ENCODE measurements around the gene BLZF1.

BLZF1 gene

GRCh38 chr1:169345511-169345910 lies 22.5 kb upstream of the BLZF1 start:
- H3K36me3 ChIP-seq (ENCODE audit: control insufficient read depth, low read length), result no peaks in the 10 kb centered on the region
- no peak overlapping the region for H3K4me3 ChIP-seq (ENCODE audit: low read length)
- no peaks in the 10 kb centered on the region for H4K20me1 ChIP-seq (ENCODE audit: control insufficient read depth, insufficient read depth, low read depth, low read length)
- no peak overlapping the region for H3K4me2 ChIP-seq (ENCODE audit: low read length)
- no peaks in the 10 kb centered on the region for H3K27me3 ChIP-seq (ENCODE audit: control insufficient read depth, low read length)
- no peaks in the 10 kb centered on the region for H3K4me1 ChIP-seq (ENCODE audit: control insufficient read depth, low read length)
- H3K9me3 ChIP-seq (ENCODE audit: control insufficient read depth, insufficient read depth, low read length), result no peaks in the 10 kb centered on the region; the same call in 1 of the 2 replicates
- no peak overlapping the region for H3K27ac ChIP-seq (ENCODE audit: low read depth, low read length)
- H3K9me2 ChIP-seq (replicated peaks; ENCODE audit: control insufficient read depth, low read length), result no peaks in the 10 kb centered on the region
- no peaks in the 10 kb centered on the region for H3F3A ChIP-seq (ENCODE audit: control insufficient read depth, insufficient read depth)
- TF ChIP-seq, protein P1, sequence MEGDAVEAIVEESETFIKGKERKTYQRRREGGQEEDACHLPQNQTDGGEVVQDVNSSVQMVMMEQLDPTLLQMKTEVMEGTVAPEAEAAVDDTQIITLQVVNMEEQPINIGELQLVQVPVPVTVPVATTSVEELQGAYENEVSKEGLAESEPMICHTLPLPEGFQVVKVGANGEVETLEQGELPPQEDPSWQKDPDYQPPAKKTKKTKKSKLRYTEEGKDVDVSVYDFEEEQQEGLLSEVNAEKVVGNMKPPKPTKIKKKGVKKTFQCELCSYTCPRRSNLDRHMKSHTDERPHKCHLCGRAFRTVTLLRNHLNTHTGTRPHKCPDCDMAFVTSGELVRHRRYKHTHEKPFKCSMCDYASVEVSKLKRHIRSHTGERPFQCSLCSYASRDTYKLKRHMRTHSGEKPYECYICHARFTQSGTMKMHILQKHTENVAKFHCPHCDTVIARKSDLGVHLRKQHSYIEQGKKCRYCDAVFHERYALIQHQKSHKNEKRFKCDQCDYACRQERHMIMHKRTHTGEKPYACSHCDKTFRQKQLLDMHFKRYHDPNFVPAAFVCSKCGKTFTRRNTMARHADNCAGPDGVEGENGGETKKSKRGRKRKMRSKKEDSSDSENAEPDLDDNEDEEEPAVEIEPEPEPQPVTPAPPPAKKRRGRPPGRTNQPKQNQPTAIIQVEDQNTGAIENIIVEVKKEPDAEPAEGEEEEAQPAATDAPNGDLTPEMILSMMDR (IDR thresholded peaks at IDR 0.05; ENCODE audit: low read depth, low read length, poor library complexity, severe bottlenecking), result no peak
- TF ChIP-seq EZH2phosphoT487 (IDR thresholded peaks at IDR 0.05; ENCODE audit: borderline replicate concordance, low read length), result no peak
- no peaks in the 10 kb centered on the region for H3K79me2 ChIP-seq (ENCODE audit: control insufficient read depth, low read length)

GRCh38 chr1:169346036-169346589 lies 21.9 kb upstream of the BLZF1 start:
- Histone ChIP-seq H3K27ac (ENCODE audit: low read depth, low read length) (no peak overlapping the region), H3K79me2 (ENCODE audit: control insufficient read depth, low read length) (no peaks in the 10 kb centered on the region), H3K9me2 (replicated peaks; ENCODE audit: control insufficient read depth, low read length) (no peaks in the 10 kb centered on the region), H3F3A (ENCODE audit: control insufficient read depth, insufficient read depth) (no peaks in the 10 kb centered on the region), H3K4me2 (ENCODE audit: low read length) (no peak overlapping the region), H3K27me3 (ENCODE audit: control insufficient read depth, low read length) (no peaks in the 10 kb centered on the region), H3K4me3 (ENCODE audit: low read length) (no peak overlapping the region), H3K9me3 (ENCODE audit: control insufficient read depth, insufficient read depth, low read length) (no peaks in the 10 kb centered on the region; the same call in 1 of the 2 replicates), H4K20me1 (ENCODE audit: control insufficient read depth, insufficient read depth, low read depth, low read length) (no peaks in the 10 kb centered on the region), H3K4me1 (ENCODE audit: control insufficient read depth, low read length) (no peaks in the 10 kb centered on the region), H3K36me3 (ENCODE audit: control insufficient read depth, low read length) (no peaks in the 10 kb centered on the region)
- TF ChIP-seq, protein P1 (IDR thresholded peaks at IDR 0.05; ENCODE audit: low read depth, low read length, poor library complexity, severe bottlenecking), result no peak
- no peak for TF ChIP-seq EZH2phosphoT487 (IDR thresholded peaks at IDR 0.05; ENCODE audit: borderline replicate concordance, low read length)

DNA sequence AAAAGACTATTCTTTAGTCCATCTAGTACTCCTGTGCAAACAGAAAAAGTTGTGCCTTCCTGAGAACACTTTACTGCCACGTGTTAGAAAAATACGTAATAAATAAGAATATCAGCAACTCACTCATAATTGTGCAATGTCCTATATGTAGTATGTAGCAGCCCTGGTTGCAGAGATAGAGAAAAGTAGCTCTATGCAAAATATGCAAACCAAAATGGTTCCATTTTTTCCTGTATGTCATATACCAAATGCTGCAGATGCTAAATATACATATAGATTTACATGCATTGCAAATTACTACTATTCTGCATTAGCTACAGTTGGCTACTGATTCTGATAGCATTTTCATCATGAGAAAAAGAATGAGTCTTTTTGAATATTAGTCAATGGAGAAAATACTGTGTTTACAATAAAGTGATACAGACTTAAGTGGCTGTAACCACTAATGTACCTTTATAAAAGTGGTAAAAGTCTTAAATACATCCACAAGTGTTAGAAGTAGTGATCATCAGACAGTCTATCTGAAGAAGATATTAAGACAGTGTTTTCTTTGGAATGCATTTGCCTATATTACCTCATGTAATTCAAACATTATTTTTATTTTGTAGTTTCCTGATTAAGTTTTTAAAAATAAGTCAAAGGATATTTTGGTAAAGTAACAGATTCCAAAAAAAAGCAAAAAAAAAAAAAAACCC lies 20.2 kb upstream of the BLZF1 start:
- H3K27ac ChIP-seq (ENCODE audit: low read depth, low read length), result no peak overlapping the region
- no peaks in the 10 kb centered on the region for H3K27me3 ChIP-seq (ENCODE audit: control insufficient read depth, low read length)
- H3K4me2 ChIP-seq (ENCODE audit: low read length), result no peak overlapping the region
- H3K9me3 ChIP-seq (ENCODE audit: control insufficient read depth, insufficient read depth, low read length), result no peaks in the 10 kb centered on the region
- TF ChIP-seq, protein P1 (IDR thresholded peaks at IDR 0.05; ENCODE audit: low read depth, low read length, poor library complexity, severe bottlenecking), result no peak
- TF ChIP-seq EZH2phosphoT487 (IDR thresholded peaks at IDR 0.05; ENCODE audit: borderline replicate concordance, low read length), result no peak
- H3K4me3 ChIP-seq (ENCODE audit: low read length), result no peak overlapping the region
- H3K4me1 ChIP-seq (ENCODE audit: control insufficient read depth, low read length), result no peaks in the 10 kb centered on the region
- no peaks in the 10 kb centered on the region for H3K79me2 ChIP-seq (ENCODE audit: control insufficient read depth, low read length)
- no peaks in the 10 kb centered on the region for H3K9me2 ChIP-seq (replicated peaks; ENCODE audit: control insufficient read depth, low read length)
- H3F3A ChIP-seq (ENCODE audit: control insufficient read depth, insufficient read depth), result no peaks in the 10 kb centered on the region
- H4K20me1 ChIP-seq (ENCODE audit: control insufficient read depth, insufficient read depth, low read depth, low read length), result no peaks in the 10 kb centered on the region
- no peaks in the 10 kb centered on the region for H3K36me3 ChIP-seq (ENCODE audit: control insufficient read depth, low read length)
